DND-41 (cell line): ENCODE results near the gene CTU2.

Experiments used
- EZH2 ChIP-seq: IDR thresholded peaks from 3 replicates; pipeline ENCODE4 v1.6.1; 2012; ENCODE audit warnings: borderline replicate concordance, low read depth, mild to moderate bottlenecking, moderate library complexity, low read length, inconsistent platforms; ENCODE audit not compliant: severe bottlenecking
- TF ChIP-seq, protein P1 (sequence below): IDR thresholded peaks from 2 replicates; pipeline ENCODE4 v1.5.1; 2012; ENCODE audit warnings: borderline replicate concordance, low read length, moderate library complexity, mild to moderate bottlenecking; ENCODE audit not compliant: poor library complexity, severe bottlenecking; ENCODE audit errors: extremely low read depth

- TF ChIP-seq, protein P1, sequence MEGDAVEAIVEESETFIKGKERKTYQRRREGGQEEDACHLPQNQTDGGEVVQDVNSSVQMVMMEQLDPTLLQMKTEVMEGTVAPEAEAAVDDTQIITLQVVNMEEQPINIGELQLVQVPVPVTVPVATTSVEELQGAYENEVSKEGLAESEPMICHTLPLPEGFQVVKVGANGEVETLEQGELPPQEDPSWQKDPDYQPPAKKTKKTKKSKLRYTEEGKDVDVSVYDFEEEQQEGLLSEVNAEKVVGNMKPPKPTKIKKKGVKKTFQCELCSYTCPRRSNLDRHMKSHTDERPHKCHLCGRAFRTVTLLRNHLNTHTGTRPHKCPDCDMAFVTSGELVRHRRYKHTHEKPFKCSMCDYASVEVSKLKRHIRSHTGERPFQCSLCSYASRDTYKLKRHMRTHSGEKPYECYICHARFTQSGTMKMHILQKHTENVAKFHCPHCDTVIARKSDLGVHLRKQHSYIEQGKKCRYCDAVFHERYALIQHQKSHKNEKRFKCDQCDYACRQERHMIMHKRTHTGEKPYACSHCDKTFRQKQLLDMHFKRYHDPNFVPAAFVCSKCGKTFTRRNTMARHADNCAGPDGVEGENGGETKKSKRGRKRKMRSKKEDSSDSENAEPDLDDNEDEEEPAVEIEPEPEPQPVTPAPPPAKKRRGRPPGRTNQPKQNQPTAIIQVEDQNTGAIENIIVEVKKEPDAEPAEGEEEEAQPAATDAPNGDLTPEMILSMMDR = no peak
- TF ChIP-seq EZH2 = no peak
These were observed 46.9 kb downstream of the CTU2 start for GRCh38 chr16:88753191-88753590.
